ENCODE results near the gene SMAD2.

DNA sequence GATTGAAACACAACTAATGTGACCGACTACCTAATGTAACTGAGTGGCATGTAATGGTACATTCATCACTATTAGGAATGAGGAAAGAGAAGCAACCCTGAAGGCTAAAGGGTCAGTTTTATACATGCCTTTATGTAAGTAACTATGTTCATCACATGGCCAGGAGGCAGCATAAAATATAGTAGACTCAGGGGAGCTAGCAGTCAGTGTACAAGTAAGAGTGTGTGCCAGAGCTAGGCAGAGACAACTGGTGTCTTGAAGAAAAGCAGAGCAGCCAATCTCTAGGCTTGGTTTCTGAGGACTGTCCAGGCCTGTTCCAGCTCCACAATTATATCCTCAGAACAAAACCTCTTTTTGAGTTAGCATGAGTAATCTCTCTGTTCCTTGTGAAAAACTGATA lies 18.1 kb downstream of the SMAD2 start:
- TF ChIP-seq GATA3 (IDR thresholded peaks at IDR 0.05; ENCODE audit: low read depth, low read length): no peak
- no peak for TF ChIP-seq GATA2 (IDR thresholded peaks at IDR 0.05; ENCODE audit: low read depth, low read length)
